RWPE2 (cell line): ENCODE results near the gene JAM2.

Experiments
- ATAC-seq: fragments of 200-7000 bp; cut with Tn5 transposase; 3 replicates; pipeline ENCODE4 v1.9.1; 2021; ENCODE audit warnings: low read depth
- DNase-seq: peaks from one replicate; pipeline ENCODE4 v3.0.0-alpha.2; 2020; ENCODE audit warnings: low spot score
- H3K27ac ChIP-seq: fragments of 450-650 bp; 2 replicates; pipeline ENCODE4 v1.5.1; 2017; ENCODE audit warnings: mild to moderate bottlenecking; ENCODE audit not compliant: poor library complexity, severe bottlenecking
- H3K27me3 ChIP-seq: fragments of 250-450 bp; sonication (Bioruptor Pico); 2 replicates; pipeline ENCODE4 v1.5.1; 2021; ENCODE audit warnings: mild to moderate bottlenecking, moderate library complexity; ENCODE audit not compliant: insufficient read depth, poor library complexity, severe bottlenecking
- H3K36me3 ChIP-seq: fragments of 250-450 bp; sonication (Bioruptor Pico); 2 replicates; pipeline ENCODE4 v1.5.1; 2020; ENCODE audit warnings: low read depth, mild to moderate bottlenecking, moderate library complexity
- H3K4me1 ChIP-seq: fragments of 250-450 bp; sonication (Bioruptor Pico); 2 replicates; pipeline ENCODE4 v1.5.1; 2021; ENCODE audit warnings: mild to moderate bottlenecking, moderate library complexity; ENCODE audit not compliant: insufficient read depth, poor library complexity, severe bottlenecking
- H3K4me3 ChIP-seq: fragments of 250-450 bp; sonication (Bioruptor Pico); 2 replicates; pipeline ENCODE4 v1.5.1; 2021; ENCODE audit warnings: mild to moderate bottlenecking, moderate library complexity; ENCODE audit not compliant: severe bottlenecking
- H3K9me3 ChIP-seq: fragments of 250-450 bp; sonication (Bioruptor Pico); 2 replicates; pipeline ENCODE4 v1.5.1; 2021; ENCODE audit warnings: mild to moderate bottlenecking, moderate library complexity; ENCODE audit not compliant: severe bottlenecking
- TF ChIP-seq, protein P1 (sequence below): fragments of 450-650 bp; IDR thresholded peaks from one replicate; pipeline ENCODE4 v1.5.1; 2017; ENCODE audit warnings: mild to moderate bottlenecking, moderate library complexity; ENCODE audit not compliant: poor library complexity, severe bottlenecking

The JAM2 gene

DNA sequence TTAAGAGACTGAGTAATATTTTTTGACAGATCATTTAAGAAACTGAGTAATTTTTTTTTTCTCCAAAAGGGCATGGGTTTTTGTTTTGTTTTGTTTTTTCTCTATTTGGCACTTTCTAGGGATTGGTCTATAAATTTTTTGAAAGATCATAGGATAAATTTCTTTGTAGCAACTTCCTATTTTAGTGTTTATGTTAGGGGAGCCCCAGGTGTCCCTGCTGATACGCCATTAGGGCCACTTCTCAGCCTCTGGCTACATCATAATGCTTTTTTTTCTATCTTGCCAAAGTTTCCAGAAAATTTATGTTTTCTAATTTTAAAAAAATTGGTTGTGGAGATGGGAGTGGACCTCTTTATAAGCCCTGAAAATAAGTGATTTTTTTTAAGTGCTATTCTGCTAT, 98.4 kb downstream of the JAM2 start:
- peak overlapping the region; percentile 96 for H3K4me3 ChIP-seq
- TF ChIP-seq, protein P1, sequence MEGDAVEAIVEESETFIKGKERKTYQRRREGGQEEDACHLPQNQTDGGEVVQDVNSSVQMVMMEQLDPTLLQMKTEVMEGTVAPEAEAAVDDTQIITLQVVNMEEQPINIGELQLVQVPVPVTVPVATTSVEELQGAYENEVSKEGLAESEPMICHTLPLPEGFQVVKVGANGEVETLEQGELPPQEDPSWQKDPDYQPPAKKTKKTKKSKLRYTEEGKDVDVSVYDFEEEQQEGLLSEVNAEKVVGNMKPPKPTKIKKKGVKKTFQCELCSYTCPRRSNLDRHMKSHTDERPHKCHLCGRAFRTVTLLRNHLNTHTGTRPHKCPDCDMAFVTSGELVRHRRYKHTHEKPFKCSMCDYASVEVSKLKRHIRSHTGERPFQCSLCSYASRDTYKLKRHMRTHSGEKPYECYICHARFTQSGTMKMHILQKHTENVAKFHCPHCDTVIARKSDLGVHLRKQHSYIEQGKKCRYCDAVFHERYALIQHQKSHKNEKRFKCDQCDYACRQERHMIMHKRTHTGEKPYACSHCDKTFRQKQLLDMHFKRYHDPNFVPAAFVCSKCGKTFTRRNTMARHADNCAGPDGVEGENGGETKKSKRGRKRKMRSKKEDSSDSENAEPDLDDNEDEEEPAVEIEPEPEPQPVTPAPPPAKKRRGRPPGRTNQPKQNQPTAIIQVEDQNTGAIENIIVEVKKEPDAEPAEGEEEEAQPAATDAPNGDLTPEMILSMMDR: no peak
- no peak overlapping the region for H3K27ac ChIP-seq
- DNase-seq (no peak), ATAC-seq (no peak)
- no peaks in the 10 kb centered on the region for H3K27me3 ChIP-seq
- no peaks in the 10 kb centered on the region for H3K9me3 ChIP-seq
- H3K4me1 ChIP-seq: no peaks in the 10 kb centered on the region
- H3K36me3 ChIP-seq: no peaks in the 10 kb centered on the region

DNA sequence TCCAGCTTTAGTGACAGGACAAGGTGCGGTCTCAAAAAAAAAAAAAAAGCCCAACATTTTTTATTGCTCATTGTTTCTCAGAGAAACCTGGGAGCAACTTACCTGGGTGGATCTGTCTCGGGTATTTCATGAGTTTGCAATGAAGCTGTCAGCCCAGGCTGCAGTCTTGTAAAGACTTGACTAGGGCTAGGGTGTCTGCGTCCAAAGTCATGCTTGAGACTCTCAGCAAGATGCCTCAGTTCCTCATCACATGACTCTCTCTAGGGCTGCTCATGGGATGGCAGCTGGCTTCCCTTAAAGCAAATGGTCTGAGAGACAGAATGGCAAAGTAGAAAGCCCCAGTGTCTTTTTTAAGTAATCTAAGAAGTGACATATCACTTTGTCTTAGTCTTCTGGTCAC, 103.8 kb downstream of the JAM2 start:
- DNase-seq: no peak

DNA sequence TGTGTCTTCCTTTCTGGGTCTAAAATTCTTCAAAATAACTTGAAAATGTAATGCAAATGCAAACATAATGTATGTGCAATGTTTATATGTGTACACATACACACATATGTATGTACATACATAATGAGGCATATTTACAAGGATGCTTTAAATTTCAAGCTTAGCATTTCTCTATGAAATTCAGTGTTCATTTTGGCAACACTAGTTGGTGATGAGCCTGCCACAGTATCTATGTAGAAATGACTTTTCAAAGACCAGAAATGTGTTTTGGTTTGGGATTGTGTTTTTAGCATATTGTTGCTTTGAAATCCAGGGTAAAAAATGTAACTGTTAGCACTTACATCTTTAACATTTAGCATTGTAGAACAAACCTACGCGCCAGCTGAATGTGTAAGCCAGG, 105.8 kb downstream of the JAM2 start:
- Histone ChIP-seq H3K36me3 (peaks cover 29% of the 10 kb centered on the region), H3K4me1 (no peaks in the 10 kb centered on the region), H3K4me3 (no peak overlapping the region), H3K27me3 (no peaks in the 10 kb centered on the region), H3K9me3 (no peaks in the 10 kb centered on the region), H3K27ac (no peak overlapping the region)
- DNase-seq (no peak), ATAC-seq (no peak)
- TF ChIP-seq, protein P1: no peak

More for the DNA sequence above, 103.8 kb downstream of the JAM2 start:
- Histone ChIP-seq H3K27me3 (no peaks in the 10 kb centered on the region), H3K36me3 (peaks cover 20% of the 10 kb centered on the region), H3K27ac (no peak overlapping the region), H3K4me3 (no peak overlapping the region), H3K4me1 (no peaks in the 10 kb centered on the region), H3K9me3 (no peaks in the 10 kb centered on the region)
- ATAC-seq: no peak
- TF ChIP-seq, protein P1: no peak

DNA sequence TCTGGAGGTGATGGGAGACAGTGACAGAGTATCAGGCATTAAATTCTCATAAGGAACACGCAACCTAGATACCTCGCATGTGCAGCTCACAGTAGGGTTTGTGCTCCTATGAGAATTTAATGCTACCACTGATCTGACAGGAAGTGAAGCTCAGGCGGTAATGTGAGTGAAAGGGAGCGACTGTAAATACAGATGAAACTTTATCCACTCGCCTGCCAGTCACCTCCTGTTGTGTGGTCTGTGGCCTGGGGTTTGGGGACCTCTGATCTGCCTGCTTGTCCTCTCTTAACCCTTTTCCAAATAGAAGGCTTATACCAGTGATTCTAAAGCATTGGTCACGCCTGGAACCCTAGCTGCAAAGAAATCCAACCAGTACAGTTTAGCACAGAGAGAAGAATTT, 111.0 kb downstream of the JAM2 start:
- Histone ChIP-seq H3K27me3 (no peaks in the 10 kb centered on the region), H3K27ac (no peak overlapping the region), H3K36me3 (peaks cover 45% of the 10 kb centered on the region), H3K9me3 (no peaks in the 10 kb centered on the region), H3K4me1 (no peaks in the 10 kb centered on the region), H3K4me3 (no peak overlapping the region)
- DNase-seq (no peak), ATAC-seq (no peak)
- TF ChIP-seq, protein P1: no peak

DNA sequence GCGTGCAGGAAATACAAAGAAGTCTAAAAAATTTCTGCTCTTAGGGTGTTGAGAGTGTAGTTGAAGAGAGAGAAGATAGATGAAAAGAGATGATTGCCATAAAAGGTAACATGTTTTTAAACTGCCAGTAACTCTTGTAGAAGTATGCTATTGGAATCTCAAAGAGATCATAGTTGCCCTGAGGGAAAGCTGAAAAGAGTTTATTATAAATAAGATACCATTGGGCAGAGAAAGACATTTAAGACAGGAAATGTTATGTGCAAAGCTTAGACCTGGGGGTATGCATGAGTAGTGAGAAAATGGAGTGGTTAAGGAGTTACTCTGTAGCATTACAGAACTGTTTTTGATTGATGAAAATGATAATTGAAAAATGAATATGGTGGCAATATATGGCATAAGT, 113.4 kb downstream of the JAM2 start:
- TF ChIP-seq, protein P1: no peak
- Histone ChIP-seq H3K9me3 (no peaks in the 10 kb centered on the region), H3K36me3 (peaks cover 27% of the 10 kb centered on the region), H3K4me1 (no peaks in the 10 kb centered on the region), H3K27me3 (no peaks in the 10 kb centered on the region), H3K4me3 (no peak overlapping the region), H3K27ac (no peak overlapping the region)
- DNase-seq (no peak), ATAC-seq (no peak)
